ENCODE measurements around the gene FIBIN. TPM values are rescaled to one million over a fixed set of nuclear protein-coding genes. Genes with fewer than 3 reads are reported as not detected.

The FIBIN gene
- total RNA-seq, 1 experiment from 2014 or later: not detected

DNA sequence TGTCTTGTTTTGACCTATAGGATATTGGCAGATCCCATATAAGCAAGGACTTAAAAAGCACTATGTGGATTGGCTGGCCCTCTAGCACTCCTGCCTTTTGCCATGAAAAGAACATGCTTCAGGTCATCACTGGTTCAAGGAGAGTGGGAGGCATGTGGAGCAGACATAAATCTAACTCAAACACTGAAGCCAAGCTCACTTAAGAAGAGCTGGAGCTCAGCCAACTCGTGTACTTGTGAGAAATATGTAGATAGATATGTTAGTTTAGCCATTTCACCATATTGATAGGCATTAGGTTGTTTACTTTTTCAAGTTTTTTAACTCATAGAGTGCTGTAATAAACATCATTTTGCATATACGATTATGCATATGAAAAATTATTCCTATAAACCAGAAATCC is 26.8 kb downstream of the FIBIN start:
- DNase-seq (ENCODE audit: low read depth): no peak

DNA sequence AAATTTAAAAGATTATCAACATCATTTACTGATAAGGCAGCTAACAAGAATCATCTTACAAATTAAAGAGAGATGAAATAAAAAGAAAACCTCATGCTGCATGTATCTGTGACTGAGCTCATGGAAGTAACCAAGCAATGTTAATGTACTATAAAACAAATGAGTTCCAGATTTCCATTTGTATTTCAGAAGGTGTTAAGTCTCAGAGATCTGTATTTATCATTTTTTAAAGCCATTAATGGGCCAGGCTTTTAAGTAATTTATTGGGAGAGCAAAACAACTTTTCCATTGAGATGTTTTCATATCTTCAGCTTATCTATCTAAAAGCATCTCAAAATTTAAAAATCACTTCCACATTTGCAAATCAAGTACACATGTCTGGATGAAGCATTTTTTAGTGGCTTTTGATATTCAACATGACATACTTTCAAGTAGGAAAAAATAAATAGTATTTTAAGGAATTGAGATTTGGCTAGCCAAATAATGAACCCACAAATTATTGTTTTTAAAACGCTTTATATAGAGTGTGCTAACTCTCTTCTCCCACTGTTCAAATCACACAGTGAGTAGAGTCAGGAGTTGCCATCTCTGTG is 28.8 kb downstream of the FIBIN start:
- no peak for DNase-seq (ENCODE audit: low read depth)

GRCh38 chr11:27024865-27025264 is 31.0 kb downstream of the FIBIN start:
- DNase-seq (ENCODE audit: low read depth): no peak

GRCh38 chr11:27025312-27025955 is 31.5 kb downstream of the FIBIN start:
- no peak for DNase-seq (ENCODE audit: low read depth)

GRCh38 chr11:27025957-27026733 is 32.2 kb downstream of the FIBIN start:
- DNase-seq (ENCODE audit: low read depth): no peak

DNA sequence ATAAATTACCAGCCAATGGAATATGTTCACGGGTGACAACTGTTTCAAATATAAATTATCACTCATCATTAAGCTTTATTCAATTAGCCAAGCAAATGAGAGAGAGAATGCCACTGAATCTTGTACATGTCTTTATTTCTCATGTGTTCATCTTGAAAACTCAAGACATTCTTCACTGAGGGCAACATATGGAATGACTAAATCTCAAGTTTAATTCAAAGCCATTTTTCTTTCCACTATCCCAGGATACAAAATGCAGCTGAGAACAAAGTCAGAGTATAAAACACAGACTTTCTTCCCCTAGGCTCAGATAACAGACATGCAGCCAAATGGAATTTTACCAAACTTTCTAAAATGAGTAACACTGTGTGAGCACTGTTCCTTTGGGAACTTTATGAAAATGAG is 34.7 kb downstream of the FIBIN start:
- no peak for DNase-seq (ENCODE audit: low read depth)

DNA sequence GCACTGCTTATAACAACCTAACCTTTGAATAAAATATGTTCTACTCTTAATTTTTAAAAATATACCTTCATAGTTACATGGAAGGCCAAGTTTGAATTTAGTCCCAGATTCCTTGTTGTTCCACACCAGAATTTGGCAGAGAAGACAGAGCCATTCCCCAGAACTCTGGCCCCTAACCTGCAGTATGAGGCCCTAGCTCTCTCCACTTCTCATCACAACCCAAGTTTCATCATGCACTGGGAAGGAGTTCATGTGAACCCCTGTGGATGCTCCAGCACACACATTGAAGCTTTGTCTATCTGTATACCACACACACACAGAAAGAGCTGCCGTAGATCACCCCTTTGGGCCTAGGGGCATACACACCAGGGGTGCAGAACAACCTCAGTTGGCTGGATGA is 36.1 kb downstream of the FIBIN start:
- DNase-seq (ENCODE audit: low read depth): no peak

GRCh38 chr11:27031754-27032153 is 37.8 kb downstream of the FIBIN start:
- DNase-seq (ENCODE audit: low read depth): no peak

- DNase-seq (ENCODE audit: low read depth): no peak
These were observed 46.0 kb downstream of the FIBIN start for GRCh38 chr11:27039873-27040272.

DNA sequence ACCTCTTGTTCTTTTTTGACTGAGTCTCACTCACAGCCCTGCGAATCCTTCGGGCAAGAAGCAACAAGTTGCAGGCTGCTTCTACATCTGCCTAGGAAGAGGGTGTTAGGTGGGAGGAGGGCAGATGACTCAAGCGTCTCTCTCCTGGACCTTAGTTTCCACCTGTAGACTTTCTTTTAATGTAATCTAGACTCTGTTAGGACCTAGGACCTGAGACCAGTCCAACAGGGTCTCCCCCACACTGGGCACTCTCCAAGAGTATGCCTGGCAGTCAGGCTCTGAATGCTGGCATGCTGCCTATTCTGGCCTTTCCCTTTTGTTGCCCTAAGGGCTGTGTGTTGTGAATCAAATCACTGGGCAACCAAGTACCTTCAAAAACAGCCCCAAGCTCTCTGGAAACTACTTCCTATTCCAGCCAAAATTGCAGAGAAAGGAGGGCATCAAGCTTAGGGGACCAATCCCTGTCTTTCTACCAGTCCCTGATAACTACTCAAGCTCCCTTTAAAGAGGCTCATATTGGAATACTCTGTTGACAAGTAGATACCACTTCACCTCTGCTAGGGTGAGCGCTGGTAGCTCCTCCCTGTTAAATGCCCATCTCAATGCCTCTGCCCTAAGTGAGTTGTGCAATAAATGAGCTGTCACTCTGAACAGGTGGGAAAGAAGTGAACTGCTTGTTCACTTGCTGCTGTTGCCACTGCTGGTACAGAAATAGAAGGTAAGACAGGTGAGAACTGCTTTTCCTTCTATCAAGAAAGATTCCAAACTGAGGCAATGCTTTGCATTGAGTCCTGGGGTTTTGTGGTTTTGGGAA is 46.6 kb downstream of the FIBIN start, which contains the start of gene BBOX1:
Gene BBOX1 (plus strand): TSS at position 514 of the 814 bp plus-strand sequence. CDS start 14,616 bp downstream, outside the sequence.
- DNase-seq (ENCODE audit: low read depth): no peak

DNA sequence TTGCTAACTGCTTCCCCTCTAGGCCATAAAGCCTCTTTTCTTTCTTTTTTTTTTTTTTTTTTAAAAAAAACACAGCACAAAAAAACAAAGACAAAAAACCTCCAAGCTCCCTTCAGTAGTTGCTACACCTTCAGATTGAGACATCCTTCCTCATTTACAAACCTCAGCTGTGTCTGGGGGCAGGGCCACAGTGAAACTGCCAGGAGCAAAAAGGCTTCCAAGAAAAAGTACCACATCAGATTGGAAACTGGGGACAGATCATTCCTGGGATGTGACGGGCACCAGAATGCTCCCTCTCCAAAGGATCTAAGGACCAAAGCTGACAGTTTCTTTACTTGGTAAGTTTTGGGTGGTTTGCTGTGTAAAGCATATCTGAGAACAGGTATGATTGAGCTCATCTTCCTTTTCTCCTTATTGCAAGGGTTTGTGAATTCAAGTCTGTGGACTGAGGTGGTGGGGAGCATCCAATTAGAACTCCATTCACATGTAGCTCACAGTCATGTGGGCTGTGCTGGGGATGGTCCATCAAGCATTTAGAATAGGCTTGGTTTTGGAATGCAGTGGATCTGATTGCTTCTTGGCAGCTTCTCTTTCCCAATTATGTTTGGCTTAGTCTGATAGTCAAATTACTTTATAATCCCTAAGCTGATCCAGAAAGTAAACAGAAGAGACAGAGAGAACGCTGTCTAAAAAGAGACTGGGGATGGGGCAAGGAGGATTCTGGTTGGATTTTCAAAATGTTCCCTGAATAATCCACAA is 47.4 kb downstream of the FIBIN start:
- DNase-seq (ENCODE audit: low read depth): no peak

Other genes starting within 250 kb of the FIBIN start
- not detected in 2 replicates for gene BBOX1, start 46.7 kb downstream of the FIBIN start, total RNA-seq (2014; rRNA removed; shearing (Covaris generic))